Upper lobe of left lung (tissue), 6 donors: ENCODE measurements around the gene CHRNA10. TPM values are rescaled to one million over a fixed set of nuclear protein-coding genes. Genes with fewer than 3 reads are reported as not detected.

Experiments
- ATAC-seq, 2 donors: fragments of 200-7000 bp; cut with Tn5 transposase; one replicate each; pipeline ENCODE4 v1.9.1; 2022; ENCODE audit warnings: mild to moderate bottlenecking in 2 of 2, moderate library complexity in 2 of 2; ENCODE audit not compliant: low FRiP score in 2 of 2
- DNase-seq, 2 donors: peaks; one replicate each; pipeline ENCODE4 v3.0.0-alpha.2; 2019 to 2020
- H3K27ac ChIP-seq, 4 donors: fragments of 200-600 bp; sonication (generic); one replicate each; pipeline ENCODE4 v1.5.1; 2016 to 2019
- H3K27me3 ChIP-seq, 4 donors: fragments of 200-600 bp; sonication (generic); one replicate each; pipeline ENCODE4 v1.5.1; 2017 to 2019
- H3K36me3 ChIP-seq, 4 donors: fragments of 200-600 bp; sonication (generic); one replicate each; pipeline ENCODE4 v1.5.1; 2016 to 2019
- H3K4me1 ChIP-seq, 4 donors: fragments of 200-600 bp; sonication (generic); one replicate each; pipeline ENCODE4 v1.5.1; 2018 to 2019
- H3K4me3 ChIP-seq, 4 donors: fragments of 200-600 bp; sonication (generic); one replicate each; pipeline ENCODE4 v1.5.1; 2017 to 2019; ENCODE audit warnings: mild to moderate bottlenecking in 2 of 4, moderate library complexity in 1 of 4
- H3K9me3 ChIP-seq, 4 donors: fragments of 200-600 bp; sonication (generic); one replicate each; pipeline ENCODE4 v1.5.1; 2018 to 2019
- EP300 ChIP-seq, 4 donors: sonication (generic); formaldehyde crosslinking; IDR thresholded peaks; one replicate each; pipeline ENCODE4 v1.5.1; 2017; ENCODE audit warnings: antibody characterized with exemption in 4 of 4, control low read depth in 2 of 4
- POLR2A ChIP-seq, 4 donors: fragments of 450-650 bp; IDR thresholded peaks; one replicate each; pipeline ENCODE4 v1.5.1; 2016 to 2017; ENCODE audit warnings: antibody characterized with exemption in 4 of 4, mild to moderate bottlenecking in 2 of 4
- POLR2AphosphoS5 ChIP-seq, 2 donors: sonication (generic); formaldehyde crosslinking; IDR thresholded peaks; one replicate each; pipeline ENCODE4 v1.5.1; 2017; ENCODE audit warnings: antibody characterized with exemption in 2 of 2
- WGBS, 2 donors: methylation state at CpG; one replicate each; pipeline ENCODE4 v1.1.5; 2017 to 2018; 5-methylcytosine and 5-hydroxymethylcytosine counted together
- total RNA-seq, 6 donors: library from RNA; depleted of rRNA in 4 of 6; stranded (reverse); fragments of >200 nt in 4 of 6; gene quantifications; one replicate each; pipeline versions ENCODE4 v1.1.0 to v1.2.1, GENCODE V29; 2016 to 2021
- TF ChIP-seq, protein P1 (sequence below), 6 experiments: fragments of 450-650 bp in 4 of 6; fragments of 200-600 bp in 2 of 6; sonication (generic) in 2 of 6; IDR thresholded peaks; one replicate each; pipeline ENCODE4 v1.5.1; 2016 to 2019; ENCODE audit warnings: antibody characterized with exemption in 6 of 6
- donor health status: DM: no; HTN: no; CAD: no; lungs with moderate emphysema.
- donor health status: DM: no; HTN: yes; CAD: no; lungs with severe emphysema.

CHRNA10 gene
- total RNA-seq, 6 donors from 2014 or later, result 0.89 to 6.3 (median 2.3) TPM; not detected in 1

DNA sequence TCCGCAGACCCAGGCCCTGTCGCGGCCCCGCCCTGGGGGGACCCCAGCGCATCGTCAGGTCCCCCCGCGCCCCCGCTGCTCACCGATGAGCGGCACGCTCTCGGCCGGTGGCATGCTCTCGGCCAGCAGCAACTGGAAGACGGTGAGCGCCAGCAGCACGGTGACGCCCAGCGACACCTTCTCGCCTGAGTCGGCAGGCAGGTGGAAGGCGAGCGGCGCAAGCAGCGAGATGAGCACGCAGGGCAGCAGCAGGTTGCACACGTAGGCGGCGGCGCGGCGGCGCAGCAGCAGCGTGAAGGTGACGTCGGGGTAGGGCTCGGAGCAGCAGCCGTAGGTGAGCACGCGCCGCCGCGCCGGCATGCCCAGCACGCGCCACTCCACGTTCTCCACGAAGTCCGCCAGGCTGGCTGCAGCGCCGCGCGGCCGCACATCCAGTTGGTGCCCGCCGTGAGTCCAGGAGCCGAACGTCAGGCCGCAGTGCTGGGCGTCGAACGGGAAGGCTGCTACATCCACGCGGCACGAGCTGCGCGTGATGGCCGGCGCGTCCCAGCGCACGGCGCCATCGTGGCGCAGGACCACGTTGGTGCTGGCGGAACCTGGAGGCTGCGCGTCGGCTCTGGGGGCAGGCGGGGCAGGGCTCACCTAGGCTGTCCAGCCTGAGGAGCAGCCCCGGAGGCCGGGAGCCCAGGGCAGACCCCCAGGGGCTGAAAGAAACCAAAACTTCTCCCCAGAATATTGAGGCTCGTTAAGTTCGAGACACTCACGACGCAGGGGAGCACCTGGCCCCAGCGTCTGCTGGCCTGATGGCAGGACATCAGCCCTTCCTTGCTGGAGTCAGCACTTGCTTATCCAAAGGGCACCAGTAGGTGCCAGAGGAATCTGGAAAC, 3.8 kb downstream of the CHRNA10 start:
- ATAC-seq (no peak), DNase-seq (peak in 1 of 2 donors; percentile 83)
- peaks cover 0 to 81% (median 43%) of the 10 kb centered on the region in 4 donors for H3K36me3 ChIP-seq
- 97 to 98% methylated on average over 75 to 89 of the region's 89 CpGs for WGBS, 2 donors
- H3K4me1 ChIP-seq, result no peaks in the 10 kb centered on the region
- no peak overlapping the region for H3K4me3 ChIP-seq
- TF ChIP-seq POLR2AphosphoS5 (IDR thresholded peaks at IDR 0.05) (no peak), POLR2A (IDR thresholded peaks at IDR 0.05) (no peak), EP300 (IDR thresholded peaks at IDR 0.05) (no peak)
- TF ChIP-seq, protein P1, sequence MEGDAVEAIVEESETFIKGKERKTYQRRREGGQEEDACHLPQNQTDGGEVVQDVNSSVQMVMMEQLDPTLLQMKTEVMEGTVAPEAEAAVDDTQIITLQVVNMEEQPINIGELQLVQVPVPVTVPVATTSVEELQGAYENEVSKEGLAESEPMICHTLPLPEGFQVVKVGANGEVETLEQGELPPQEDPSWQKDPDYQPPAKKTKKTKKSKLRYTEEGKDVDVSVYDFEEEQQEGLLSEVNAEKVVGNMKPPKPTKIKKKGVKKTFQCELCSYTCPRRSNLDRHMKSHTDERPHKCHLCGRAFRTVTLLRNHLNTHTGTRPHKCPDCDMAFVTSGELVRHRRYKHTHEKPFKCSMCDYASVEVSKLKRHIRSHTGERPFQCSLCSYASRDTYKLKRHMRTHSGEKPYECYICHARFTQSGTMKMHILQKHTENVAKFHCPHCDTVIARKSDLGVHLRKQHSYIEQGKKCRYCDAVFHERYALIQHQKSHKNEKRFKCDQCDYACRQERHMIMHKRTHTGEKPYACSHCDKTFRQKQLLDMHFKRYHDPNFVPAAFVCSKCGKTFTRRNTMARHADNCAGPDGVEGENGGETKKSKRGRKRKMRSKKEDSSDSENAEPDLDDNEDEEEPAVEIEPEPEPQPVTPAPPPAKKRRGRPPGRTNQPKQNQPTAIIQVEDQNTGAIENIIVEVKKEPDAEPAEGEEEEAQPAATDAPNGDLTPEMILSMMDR (IDR thresholded peaks at IDR 0.05), result no peak
- no peaks in the 10 kb centered on the region for H3K27me3 ChIP-seq
- no peaks in the 10 kb centered on the region for H3K9me3 ChIP-seq
- no peak overlapping the region for H3K27ac ChIP-seq

DNA sequence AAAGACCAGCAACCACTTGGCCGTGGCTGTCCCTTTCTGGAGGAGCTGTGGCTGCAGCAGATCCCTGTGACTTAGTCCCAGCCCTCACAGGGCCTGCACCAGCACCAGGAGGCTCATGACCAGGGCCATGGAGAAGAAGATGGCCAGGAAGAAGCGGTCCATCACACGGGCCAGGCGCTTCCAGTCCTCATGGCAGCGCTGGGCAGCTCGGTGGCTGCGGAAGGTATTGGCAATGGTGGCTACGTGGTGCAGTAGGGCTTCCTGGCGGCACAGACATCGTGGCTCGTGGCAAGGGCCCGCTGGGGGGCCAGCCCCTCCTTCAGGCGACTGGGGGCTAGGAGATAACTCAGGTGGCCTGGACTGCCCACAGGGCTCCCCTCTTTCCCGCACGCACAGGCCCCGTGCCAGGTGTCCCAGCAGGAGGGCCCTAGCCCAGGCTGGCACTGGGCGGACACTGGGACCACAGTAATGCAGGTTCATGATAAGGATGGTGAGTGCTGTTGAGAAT, 5.1 kb downstream of the CHRNA10 start:
- H3K4me1 ChIP-seq, result no peaks in the 10 kb centered on the region
- peaks cover 0 to 68% (median 37%) of the 10 kb centered on the region in 4 donors for H3K36me3 ChIP-seq
- DNase-seq (peak in 1 of 2 donors; percentile 77), ATAC-seq (no peak)
- 93 to 97% methylated on average over 11 to 16 of the region's 17 CpGs for WGBS, 2 donors
- no peak overlapping the region for H3K4me3 ChIP-seq
- H3K9me3 ChIP-seq, result no peaks in the 10 kb centered on the region
- no peaks in the 10 kb centered on the region for H3K27me3 ChIP-seq
- TF ChIP-seq POLR2A (IDR thresholded peaks at IDR 0.05) (no peak), POLR2AphosphoS5 (IDR thresholded peaks at IDR 0.05) (no peak), EP300 (IDR thresholded peaks at IDR 0.05) (no peak)
- TF ChIP-seq, protein P1 (IDR thresholded peaks at IDR 0.05), result no peak
- no peak overlapping the region for H3K27ac ChIP-seq

DNA sequence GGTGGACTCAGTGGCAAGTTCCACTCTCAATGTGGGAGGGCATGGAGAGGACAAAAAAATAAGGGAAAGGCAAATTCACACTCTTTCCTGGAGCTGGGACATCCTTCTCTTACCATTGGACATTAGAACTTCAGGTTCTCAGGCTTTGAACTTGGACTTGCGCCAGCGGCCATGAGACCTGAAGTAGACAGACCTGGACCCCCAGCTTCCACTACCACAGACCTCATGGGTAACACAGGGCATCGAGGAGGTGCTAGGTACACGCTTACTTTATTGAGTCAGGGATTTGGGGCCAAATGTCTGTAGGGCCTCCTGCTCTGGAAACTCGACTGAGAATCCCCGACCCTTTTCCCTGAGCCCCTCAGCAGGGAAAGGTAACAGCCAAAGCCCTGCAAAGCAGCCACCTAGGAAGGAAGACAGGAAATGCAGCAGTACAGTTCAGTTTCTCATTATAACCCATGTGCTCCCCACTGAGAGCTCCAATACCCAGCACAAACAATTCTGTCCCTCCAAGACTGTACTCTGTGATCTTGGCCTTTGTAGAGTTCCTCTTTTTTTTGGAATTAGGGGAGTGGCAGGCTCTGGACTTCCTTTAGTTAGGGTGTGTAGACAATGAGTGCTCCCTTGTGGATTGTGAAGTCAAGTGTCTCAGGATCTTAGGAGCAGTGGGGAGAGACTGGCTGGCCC, 5.7 kb downstream of the CHRNA10 start:
- 68 to 95% methylated on average over 3 to 6 of the region's 6 CpGs for WGBS, 2 donors
- Histone ChIP-seq H3K36me3 (peaks cover 0 to 62% (median 34%) of the 10 kb centered on the region in 4 donors), H3K9me3 (no peaks in the 10 kb centered on the region), H3K27ac (no peak overlapping the region), H3K4me1 (no peaks in the 10 kb centered on the region), H3K4me3 (no peak overlapping the region), H3K27me3 (no peaks in the 10 kb centered on the region)
- ATAC-seq, result peak in 1 of 2 donors; percentile 29
- DNase-seq, result no peak
- TF ChIP-seq, protein P1 (IDR thresholded peaks at IDR 0.05), result no peak
- TF ChIP-seq POLR2A (IDR thresholded peaks at IDR 0.05), result no peak
- TF ChIP-seq POLR2AphosphoS5 (IDR thresholded peaks at IDR 0.05), result no peak
- TF ChIP-seq EP300 (IDR thresholded peaks at IDR 0.05), result no peak

DNA sequence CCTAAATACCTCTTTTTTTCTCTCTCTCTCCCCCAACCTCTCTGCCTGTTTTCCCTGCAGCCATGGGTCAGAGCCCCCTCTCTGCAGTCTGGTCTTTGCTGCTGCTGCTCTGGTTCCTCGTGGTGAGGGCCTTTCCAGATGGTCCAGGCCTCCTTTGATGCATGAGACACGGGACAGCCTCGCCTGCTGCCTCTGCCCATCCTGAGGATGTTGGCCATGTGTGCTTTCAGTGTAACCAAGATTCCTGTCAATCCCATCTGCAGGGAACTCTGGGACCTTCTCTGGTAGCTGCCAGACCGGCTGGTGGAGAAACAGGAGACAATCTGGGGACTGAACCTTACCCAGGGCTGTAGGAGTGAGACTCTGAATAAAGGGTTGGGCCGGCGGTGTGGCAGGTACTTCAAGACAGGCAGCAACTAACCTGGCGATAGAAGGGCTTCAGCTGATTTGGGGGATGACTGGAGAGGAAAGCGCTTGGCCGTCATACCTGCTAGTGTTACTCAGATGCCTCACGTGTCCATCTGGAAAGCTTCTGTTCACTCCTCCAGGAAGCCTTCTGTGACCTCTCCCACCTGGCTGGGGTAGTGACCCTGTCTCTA, 7.1 kb downstream of the CHRNA10 start:
- Histone ChIP-seq H3K4me1 (no peaks in the 10 kb centered on the region), H3K27ac (no peak overlapping the region), H3K9me3 (no peaks in the 10 kb centered on the region), H3K27me3 (no peaks in the 10 kb centered on the region), H3K36me3 (peaks cover 0 to 48% (median 26%) of the 10 kb centered on the region in 4 donors), H3K4me3 (no peak overlapping the region)
- TF ChIP-seq POLR2AphosphoS5 (IDR thresholded peaks at IDR 0.05), result no peak
- TF ChIP-seq, protein P1 (IDR thresholded peaks at IDR 0.05), result no peak
- TF ChIP-seq EP300 (IDR thresholded peaks at IDR 0.05), result no peak
- TF ChIP-seq POLR2A (IDR thresholded peaks at IDR 0.05), result no peak
- 86 to 92% methylated on average over 9 to 10 of the region's 10 CpGs for WGBS, 2 donors
- no peak for ATAC-seq
- no peak for DNase-seq
